ENCODE data around the gene VARS1. TPM values are rescaled to one million over a fixed set of nuclear protein-coding genes. Genes with fewer than 3 reads are reported as not detected.

VARS1 gene
- total and polyA plus RNA-seq, 3 donors from 2014 or later = 94.8 to 156 (median 131) TPM

GRCh38 chr6:31785475-31785874 is 10.1 kb downstream of the VARS1 start:
- H3K27me3 ChIP-seq = no peaks in the 10 kb centered on the region
- H3K4me1 ChIP-seq = no peaks in the 10 kb centered on the region
- H3K4me3 ChIP-seq = no peak overlapping the region
- intact Hi-C loops (cut with DNase I; ENCODE audit: low total_unique reads) = no loop called here
- no peaks in the 10 kb centered on the region for H3K9me3 ChIP-seq
- TF ChIP-seq POLR2A (IDR thresholded peaks at IDR 0.05) = no peak
- H3K36me3 ChIP-seq (ENCODE audit: low read depth, missing control alignments) = no peaks in the 10 kb centered on the region
- DNase-seq = no peak
- WGBS, 2 donors = 97% methylated on average over 11 of the region's 11 CpGs
- H3K27ac ChIP-seq = no peak overlapping the region

- TF ChIP-seq, protein P1, sequence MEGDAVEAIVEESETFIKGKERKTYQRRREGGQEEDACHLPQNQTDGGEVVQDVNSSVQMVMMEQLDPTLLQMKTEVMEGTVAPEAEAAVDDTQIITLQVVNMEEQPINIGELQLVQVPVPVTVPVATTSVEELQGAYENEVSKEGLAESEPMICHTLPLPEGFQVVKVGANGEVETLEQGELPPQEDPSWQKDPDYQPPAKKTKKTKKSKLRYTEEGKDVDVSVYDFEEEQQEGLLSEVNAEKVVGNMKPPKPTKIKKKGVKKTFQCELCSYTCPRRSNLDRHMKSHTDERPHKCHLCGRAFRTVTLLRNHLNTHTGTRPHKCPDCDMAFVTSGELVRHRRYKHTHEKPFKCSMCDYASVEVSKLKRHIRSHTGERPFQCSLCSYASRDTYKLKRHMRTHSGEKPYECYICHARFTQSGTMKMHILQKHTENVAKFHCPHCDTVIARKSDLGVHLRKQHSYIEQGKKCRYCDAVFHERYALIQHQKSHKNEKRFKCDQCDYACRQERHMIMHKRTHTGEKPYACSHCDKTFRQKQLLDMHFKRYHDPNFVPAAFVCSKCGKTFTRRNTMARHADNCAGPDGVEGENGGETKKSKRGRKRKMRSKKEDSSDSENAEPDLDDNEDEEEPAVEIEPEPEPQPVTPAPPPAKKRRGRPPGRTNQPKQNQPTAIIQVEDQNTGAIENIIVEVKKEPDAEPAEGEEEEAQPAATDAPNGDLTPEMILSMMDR (IDR thresholded peaks at IDR 0.05) = no peak
- no peak for TF ChIP-seq POLR2A (IDR thresholded peaks at IDR 0.05)
- H3K4me3 ChIP-seq = no peak overlapping the region
- DNase-seq = no peak
- intact Hi-C loops (cut with DNase I; ENCODE audit: low total_unique reads) = no loop called here
- WGBS, 2 donors = 95 to 97% methylated on average over 15 of the region's 15 CpGs
- no peak overlapping the region for H3K27ac ChIP-seq
- H3K9me3 ChIP-seq = no peaks in the 10 kb centered on the region
- no peaks in the 10 kb centered on the region for H3K27me3 ChIP-seq
- H3K36me3 ChIP-seq (ENCODE audit: low read depth, missing control alignments) = no peaks in the 10 kb centered on the region
- no peaks in the 10 kb centered on the region for H3K4me1 ChIP-seq
These were observed 11.2 kb downstream of the VARS1 start for GRCh38 chr6:31784098-31784925.

DNA sequence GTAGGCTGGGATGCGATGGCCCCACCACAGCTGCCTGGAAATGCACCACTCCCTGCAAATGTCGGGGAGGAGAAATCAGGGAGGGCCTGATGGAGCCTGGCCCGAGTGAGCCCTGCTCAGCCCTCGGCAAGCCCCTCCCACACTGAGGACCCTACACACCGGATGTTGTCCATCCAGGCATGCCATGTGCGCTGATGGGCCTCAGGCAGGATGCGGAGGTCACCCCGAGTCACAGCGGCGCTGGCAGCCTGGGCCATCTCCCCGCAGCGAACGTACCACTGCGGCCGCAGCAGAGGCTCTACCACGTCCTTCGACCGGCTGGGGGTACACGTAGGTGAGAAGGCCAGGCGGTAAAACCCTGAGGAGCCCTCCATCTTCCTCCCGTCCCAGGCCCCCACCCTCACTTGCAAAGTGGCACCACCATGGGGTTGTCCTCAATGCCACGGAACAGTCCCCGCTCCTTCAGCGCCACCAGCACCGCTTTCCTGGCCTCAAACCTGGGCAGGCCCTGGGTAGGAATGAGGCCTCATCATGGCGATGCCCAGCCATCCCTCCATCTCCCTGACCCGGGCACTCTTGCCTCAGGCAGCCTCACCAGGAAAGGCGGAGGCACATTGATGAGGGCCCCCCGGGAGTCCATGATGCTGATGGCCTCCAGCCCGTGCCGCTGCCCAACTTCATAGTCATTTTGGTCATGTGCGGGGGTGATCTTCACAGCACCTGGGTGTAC is 13.3 kb downstream of the VARS1 start:
- Histone ChIP-seq H3K27ac (no peak overlapping the region), H3K27me3 (no peaks in the 10 kb centered on the region), H3K36me3 (ENCODE audit: low read depth, missing control alignments) (no peaks in the 10 kb centered on the region), H3K4me3 (no peak overlapping the region), H3K9me3 (no peaks in the 10 kb centered on the region), H3K4me1 (peaks cover 2% of the 10 kb centered on the region)
- intact Hi-C loops (cut with DNase I; ENCODE audit: low total_unique reads) = no loop called here
- no peak for DNase-seq
- TF ChIP-seq POLR2A (IDR thresholded peaks at IDR 0.05) = no peak
- TF ChIP-seq, protein P1 (IDR thresholded peaks at IDR 0.05) = no peak
- WGBS, 2 donors = 87 to 96% methylated on average over 22 to 32 of the region's 32 CpGs

DNA sequence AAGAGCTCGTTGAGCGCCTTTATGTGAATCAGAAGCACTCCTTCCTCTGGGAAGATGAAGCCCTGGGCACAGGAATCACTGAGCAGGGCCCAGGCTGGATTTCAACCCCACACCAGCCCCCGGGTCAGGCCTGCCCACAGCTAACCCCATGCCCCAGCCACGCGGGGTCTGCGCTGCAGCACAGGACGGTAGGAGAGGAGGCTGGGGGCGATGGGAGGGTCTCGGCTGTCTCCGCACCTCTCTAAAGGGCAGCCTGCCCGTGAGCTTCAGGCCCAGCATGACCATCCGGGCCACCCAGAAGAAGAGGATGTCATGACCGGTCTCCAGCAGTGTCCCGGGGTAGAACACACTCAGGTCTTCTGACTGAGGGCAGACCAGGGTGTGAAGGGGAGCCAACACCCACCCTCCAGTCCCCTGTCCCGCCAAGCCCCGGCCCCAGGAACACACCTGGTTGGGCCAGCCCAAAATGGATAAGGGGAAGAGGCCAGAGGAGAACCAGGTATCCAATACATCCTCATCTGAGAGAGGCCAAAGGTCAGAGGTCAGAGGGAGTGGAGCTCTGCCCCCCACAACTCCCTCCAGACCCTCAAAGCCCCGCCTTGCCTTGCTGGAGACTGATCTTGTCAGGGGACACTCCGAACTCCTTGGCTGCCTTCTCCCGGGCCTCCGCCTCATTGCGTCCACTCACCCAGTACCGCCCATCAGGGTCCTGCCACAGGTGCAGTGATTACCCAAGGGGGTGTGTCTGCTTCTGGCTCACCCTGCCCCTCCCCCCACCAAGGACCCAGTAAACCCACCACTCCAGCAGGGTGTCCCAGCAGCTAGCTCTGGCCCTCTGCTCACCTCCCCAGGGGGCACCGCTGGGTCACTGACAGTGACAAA is 14.1 kb downstream of the VARS1 start:
- H3K27ac ChIP-seq = no peak overlapping the region
- no peaks in the 10 kb centered on the region for H3K27me3 ChIP-seq
- TF ChIP-seq, protein P1 (IDR thresholded peaks at IDR 0.05) = no peak
- TF ChIP-seq POLR2A (IDR thresholded peaks at IDR 0.05) = no peak
- no peaks in the 10 kb centered on the region for H3K9me3 ChIP-seq
- no peak overlapping the region for H3K4me3 ChIP-seq
- WGBS, 2 donors = 91 to 94% methylated on average over 8 to 23 of the region's 23 CpGs
- no peak for DNase-seq
- intact Hi-C loops (cut with DNase I; ENCODE audit: low total_unique reads) = no loop called here
- H3K36me3 ChIP-seq (ENCODE audit: low read depth, missing control alignments) = no peaks in the 10 kb centered on the region
- H3K4me1 ChIP-seq = peaks cover 10% of the 10 kb centered on the region

All from testis (tissue), 3 donors.